ENCODE measurements around the gene ETS2.

The ETS2 gene

DNA sequence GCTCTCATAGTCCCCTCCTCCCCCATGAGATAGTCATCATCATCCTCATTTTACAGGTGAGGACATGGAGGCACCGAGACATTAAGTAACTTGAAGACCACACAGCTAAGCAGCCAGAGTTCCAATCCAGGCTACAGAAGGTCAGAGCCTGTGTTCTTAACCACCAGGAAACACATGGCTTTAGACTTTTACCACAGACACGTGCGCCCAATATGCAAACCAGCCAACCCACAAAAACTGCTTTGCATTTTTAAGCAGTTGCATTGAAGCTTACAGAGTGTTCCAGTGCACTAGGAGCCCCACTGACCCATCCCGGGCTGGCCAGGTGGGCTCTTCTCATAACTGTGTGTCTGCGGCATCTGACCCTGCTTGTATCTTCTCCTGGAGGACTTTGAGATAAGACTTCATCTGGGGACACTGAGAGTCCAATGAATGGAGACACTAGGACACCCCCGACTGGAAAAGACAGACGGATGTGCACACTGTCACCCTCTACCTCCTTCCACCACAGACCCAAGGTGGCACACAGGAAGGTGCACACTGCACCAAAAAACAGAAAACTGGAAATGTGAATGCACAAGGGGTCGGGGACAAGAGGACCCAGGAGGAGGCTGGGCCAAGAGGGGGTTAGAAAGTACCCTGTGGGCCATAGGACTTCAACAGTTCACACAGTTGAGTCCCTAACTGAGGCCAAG lies 56.4 kb downstream of the ETS2 start:
- no peak for DNase-seq

GRCh38 chr21:38863291-38863690 lies 57.6 kb downstream of the ETS2 start:
- DNase-seq: no peak

GRCh38 chr21:38863843-38864363 lies 58.2 kb downstream of the ETS2 start:
- no peak for DNase-seq

GRCh38 chr21:38864964-38865363 lies 59.2 kb downstream of the ETS2 start:
- DNase-seq: no peak

DNA sequence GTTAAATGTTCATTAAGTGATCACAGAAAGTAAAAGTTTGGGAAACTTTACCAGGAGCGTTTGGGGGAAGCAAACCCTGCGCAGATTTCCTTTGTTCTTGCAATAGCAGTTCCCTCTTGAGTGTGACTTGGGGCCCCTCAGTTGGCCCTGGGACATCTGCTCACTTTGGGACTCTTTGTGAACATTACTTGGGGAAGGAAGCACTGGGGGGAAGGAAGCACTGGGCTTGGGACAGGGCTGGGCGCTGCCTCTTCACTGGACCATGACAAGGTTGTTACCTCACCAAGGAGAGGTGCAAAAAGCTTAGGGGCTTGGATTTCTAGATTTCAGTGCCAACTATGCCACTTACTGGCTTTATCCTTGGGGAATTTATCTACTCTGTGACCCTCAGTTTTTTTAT lies 63.5 kb downstream of the ETS2 start:
- no peak for DNase-seq

GRCh38 chr21:38869946-38870345 lies 64.2 kb downstream of the ETS2 start:
- no peak for DNase-seq

Data from NCI-H226 (cell line).